H1 (cell line): Measurements from ENCODE around the gene PDE8B.

ENCODE experiments used
- CTBP2 ChIP-seq: IDR thresholded peaks from 2 replicates; pipeline ENCODE4 v1.7.0; 2011; ENCODE audit warnings: borderline replicate concordance, mild to moderate bottlenecking, moderate library complexity, mixed read lengths, low read length; ENCODE audit not compliant: insufficient read depth, insufficient read length
- EP300 ChIP-seq, 2 experiments: IDR thresholded peaks; 1 replicate in 1 of 2; 2 replicates in 1 of 2; pipeline ENCODE4 v1.6.1; 2011 to 2012; ENCODE audit warnings: low read depth in 2 of 2, low read length in 2 of 2, mild to moderate bottlenecking in 2 of 2, borderline replicate concordance in 1 of 2, inconsistent platforms in 1 of 2, moderate library complexity in 1 of 2
- EZH2 ChIP-seq: fragments of 200-600 bp; sonication (generic); IDR thresholded peaks from 2 replicates; pipeline ENCODE4 v1.7.1; 2012; ENCODE audit warnings: low read depth, mild to moderate bottlenecking, moderate library complexity, low read length, inconsistent platforms; ENCODE audit not compliant: severe bottlenecking
- JUN ChIP-seq: IDR thresholded peaks from 2 replicates; pipeline ENCODE4 v1.6.1; 2011; ENCODE audit warnings: low read depth, mild to moderate bottlenecking, improper control_type of control experiment, low read length
- JUND ChIP-seq: IDR thresholded peaks from 2 replicates; pipeline ENCODE4 v1.6.1; 2011; ENCODE audit warnings: mild to moderate bottlenecking, improper control_type of control experiment, low read length
- POLR2AphosphoS5 ChIP-seq: IDR thresholded peaks from 2 replicates; pipeline ENCODE4 v1.6.1; 2011; ENCODE audit warnings: low read depth, low read length
- RAD21 ChIP-seq, 2 experiments: IDR thresholded peaks in 1 of 2; conservative IDR thresholded peaks in 1 of 2; 2 replicates each; pipeline ENCODE4 v1.6.1; 2011; ENCODE audit warnings: low read depth in 2 of 2, low read length in 2 of 2, improper control_type of control experiment in 1 of 2, inconsistent platforms in 1 of 2, mild to moderate bottlenecking in 1 of 2, moderate library complexity in 1 of 2
- SP1 ChIP-seq: IDR thresholded peaks from 2 replicates; pipeline ENCODE4 v1.6.1; 2011; ENCODE audit warnings: low read depth, low read length
- SP2 ChIP-seq: IDR thresholded peaks from 2 replicates; pipeline ENCODE4 v1.6.1; 2012; ENCODE audit warnings: mild to moderate bottlenecking, low read length, inconsistent platforms
- YY1 ChIP-seq: IDR thresholded peaks from 2 replicates; pipeline ENCODE4 v1.6.1; 2011; ENCODE audit warnings: low read depth, mild to moderate bottlenecking, low read length
- ZNF274 ChIP-seq: IDR thresholded peaks from 2 replicates; pipeline ENCODE4 v1.7.0; 2012; ENCODE audit warnings: low read length, borderline replicate concordance; ENCODE audit errors: extremely low read depth
- TF ChIP-seq, protein P1 (sequence below), 3 experiments: IDR thresholded peaks; 1 replicate in 2 of 3; 2 replicates in 1 of 3; pipeline versions ENCODE4 v1.5.1 to v1.6.1; 2011; ENCODE audit warnings: low read length in 3 of 3, mild to moderate bottlenecking in 3 of 3, inconsistent platforms in 2 of 3, low read depth in 1 of 3, moderate library complexity in 1 of 3; ENCODE audit not compliant: insufficient read depth in 1 of 3; ENCODE audit errors: control extremely low read depth in 1 of 3

DNA sequence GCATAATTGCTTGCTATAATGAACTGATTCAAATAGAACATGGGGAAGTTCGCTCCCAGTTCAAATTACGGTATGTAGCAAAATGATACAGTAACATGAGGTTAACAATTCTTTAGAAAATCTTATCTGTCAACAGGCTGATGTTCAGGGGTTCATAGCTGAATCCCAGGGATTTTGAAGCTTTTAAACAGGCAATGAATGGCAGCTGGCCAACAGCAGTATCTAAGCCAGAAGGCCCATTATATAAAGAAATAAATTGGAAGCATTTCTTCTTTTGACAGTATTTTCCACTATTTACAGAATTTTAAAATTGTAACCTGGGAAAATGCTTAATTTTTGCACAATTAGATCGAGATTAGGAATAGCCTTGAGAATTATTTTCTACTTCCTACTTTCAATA lies 126.8 kb downstream of the PDE8B start:
- TF ChIP-seq, protein P1, sequence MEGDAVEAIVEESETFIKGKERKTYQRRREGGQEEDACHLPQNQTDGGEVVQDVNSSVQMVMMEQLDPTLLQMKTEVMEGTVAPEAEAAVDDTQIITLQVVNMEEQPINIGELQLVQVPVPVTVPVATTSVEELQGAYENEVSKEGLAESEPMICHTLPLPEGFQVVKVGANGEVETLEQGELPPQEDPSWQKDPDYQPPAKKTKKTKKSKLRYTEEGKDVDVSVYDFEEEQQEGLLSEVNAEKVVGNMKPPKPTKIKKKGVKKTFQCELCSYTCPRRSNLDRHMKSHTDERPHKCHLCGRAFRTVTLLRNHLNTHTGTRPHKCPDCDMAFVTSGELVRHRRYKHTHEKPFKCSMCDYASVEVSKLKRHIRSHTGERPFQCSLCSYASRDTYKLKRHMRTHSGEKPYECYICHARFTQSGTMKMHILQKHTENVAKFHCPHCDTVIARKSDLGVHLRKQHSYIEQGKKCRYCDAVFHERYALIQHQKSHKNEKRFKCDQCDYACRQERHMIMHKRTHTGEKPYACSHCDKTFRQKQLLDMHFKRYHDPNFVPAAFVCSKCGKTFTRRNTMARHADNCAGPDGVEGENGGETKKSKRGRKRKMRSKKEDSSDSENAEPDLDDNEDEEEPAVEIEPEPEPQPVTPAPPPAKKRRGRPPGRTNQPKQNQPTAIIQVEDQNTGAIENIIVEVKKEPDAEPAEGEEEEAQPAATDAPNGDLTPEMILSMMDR (IDR thresholded peaks at IDR 0.05; ENCODE audit: control extremely low read depth in 1 of 3, insufficient read depth in 1 of 3, low read depth in 1 of 3, low read length in 3 of 3), result no peak
- TF ChIP-seq EP300 (IDR thresholded peaks at IDR 0.05; ENCODE audit: borderline replicate concordance in 1 of 2, low read depth in 2 of 2, low read length in 2 of 2) (no peak), ZNF274 (no peak), SP1 (no peak), EZH2 (no peak), RAD21 (IDR thresholded peaks at IDR 0.05 in 1 of 2, conservative IDR thresholded peaks at IDR 0.05 in 1 of 2; ENCODE audit: low read depth in 2 of 2, low read length in 2 of 2) (no peak), CTBP2 (no peak), YY1 (no peak), SP2 (no peak), POLR2AphosphoS5 (no peak), JUN (no peak), JUND (no peak)
